ENCODE data around the gene DMWD. TPM values are rescaled to one million over a fixed set of nuclear protein-coding genes. Genes with fewer than 3 reads are reported as not detected.
"Not testable (repeated sequence)": the region's sequence is repeated elsewhere in the genome, so short reads cannot be mapped to it uniquely, and the experiment has no call there.

DMWD gene
- total RNA-seq, 4 donors from 2014 or later: 9.1 to 32.2 (median 23.5) TPM

DNA sequence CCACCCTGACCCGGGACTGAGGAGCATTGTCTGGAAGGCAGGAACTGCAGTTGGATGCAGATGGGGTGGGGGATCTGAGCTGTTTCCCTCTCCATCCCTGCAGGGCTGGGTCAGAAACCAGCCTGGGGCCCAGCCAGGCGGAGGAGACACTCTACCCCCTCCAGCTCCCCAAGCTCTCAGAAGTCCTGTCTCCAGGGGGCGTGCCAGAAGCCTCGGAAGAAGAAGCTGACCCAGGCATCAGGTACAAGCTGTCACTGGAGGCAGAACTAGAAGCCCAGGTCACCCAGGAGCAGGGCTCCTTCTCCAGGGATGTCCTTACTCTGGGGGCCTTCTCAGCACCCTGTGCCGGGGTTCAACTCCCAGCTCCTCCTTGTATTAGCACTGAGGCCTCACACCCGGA lies 39.1 kb downstream of the DMWD start:
- DNase-seq: no peak
- Histone ChIP-seq H3K4me1 (peaks cover 0 to 6% (median 0%) of the 10 kb centered on the region in 3 donors), H3K27ac (no peak overlapping the region), H3K36me3 (no peaks in the 10 kb centered on the region), H3K9me3 (no peaks in the 10 kb centered on the region), H3K27me3 (peaks cover 0 to under 1% (median 0%) of the 10 kb centered on the region in 4 donors), H3K4me3 (no peak overlapping the region)
- WGBS, 2 donors: 73 to 100% methylated on average over 2 to 3 of the region's 6 CpGs
- intact Hi-C loops (cut with DNase I): no loop called here
- TF ChIP-seq POLR2A (IDR thresholded peaks at IDR 0.05): no peak
- TF ChIP-seq, protein P1, sequence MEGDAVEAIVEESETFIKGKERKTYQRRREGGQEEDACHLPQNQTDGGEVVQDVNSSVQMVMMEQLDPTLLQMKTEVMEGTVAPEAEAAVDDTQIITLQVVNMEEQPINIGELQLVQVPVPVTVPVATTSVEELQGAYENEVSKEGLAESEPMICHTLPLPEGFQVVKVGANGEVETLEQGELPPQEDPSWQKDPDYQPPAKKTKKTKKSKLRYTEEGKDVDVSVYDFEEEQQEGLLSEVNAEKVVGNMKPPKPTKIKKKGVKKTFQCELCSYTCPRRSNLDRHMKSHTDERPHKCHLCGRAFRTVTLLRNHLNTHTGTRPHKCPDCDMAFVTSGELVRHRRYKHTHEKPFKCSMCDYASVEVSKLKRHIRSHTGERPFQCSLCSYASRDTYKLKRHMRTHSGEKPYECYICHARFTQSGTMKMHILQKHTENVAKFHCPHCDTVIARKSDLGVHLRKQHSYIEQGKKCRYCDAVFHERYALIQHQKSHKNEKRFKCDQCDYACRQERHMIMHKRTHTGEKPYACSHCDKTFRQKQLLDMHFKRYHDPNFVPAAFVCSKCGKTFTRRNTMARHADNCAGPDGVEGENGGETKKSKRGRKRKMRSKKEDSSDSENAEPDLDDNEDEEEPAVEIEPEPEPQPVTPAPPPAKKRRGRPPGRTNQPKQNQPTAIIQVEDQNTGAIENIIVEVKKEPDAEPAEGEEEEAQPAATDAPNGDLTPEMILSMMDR (IDR thresholded peaks at IDR 0.05): no peak

DNA sequence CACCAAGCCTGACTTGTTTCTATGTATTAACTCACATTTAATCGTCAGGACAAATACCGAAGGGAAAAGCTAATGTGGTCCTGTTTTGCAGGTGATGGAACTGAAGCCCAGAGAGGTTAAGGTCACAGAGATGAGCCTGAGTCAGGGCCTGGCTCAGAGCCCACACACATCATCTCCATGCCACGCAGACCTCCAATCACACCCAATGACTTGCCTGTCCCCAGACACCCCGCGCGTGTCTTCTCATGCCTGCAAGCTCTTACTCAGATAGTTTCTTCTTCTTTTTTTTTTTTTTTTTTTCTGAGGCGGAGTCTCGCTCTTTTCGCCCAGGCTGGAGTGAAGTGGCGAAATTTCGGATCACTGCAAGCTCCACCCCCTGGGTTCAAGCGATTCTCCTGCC lies 40.0 kb downstream of the DMWD start:
- no peaks in the 10 kb centered on the region for H3K36me3 ChIP-seq
- peaks cover 0 to 6% (median 0%) of the 10 kb centered on the region in 3 donors for H3K4me1 ChIP-seq
- H3K9me3 ChIP-seq: no peaks in the 10 kb centered on the region
- intact Hi-C loops (cut with DNase I): no loop called here
- 20 to 57% methylated on average over 10 to 12 of the region's 12 CpGs for WGBS, 2 donors
- H3K27me3 ChIP-seq: no peaks in the 10 kb centered on the region
- TF ChIP-seq, protein P1 (IDR thresholded peaks at IDR 0.05): no peak
- TF ChIP-seq POLR2A (IDR thresholded peaks at IDR 0.05): no peak
- H3K4me3 ChIP-seq: no peak overlapping the region
- DNase-seq: no peak
- peak overlapping the region in 1 of 4 donors; percentile 46 for H3K27ac ChIP-seq

DNA sequence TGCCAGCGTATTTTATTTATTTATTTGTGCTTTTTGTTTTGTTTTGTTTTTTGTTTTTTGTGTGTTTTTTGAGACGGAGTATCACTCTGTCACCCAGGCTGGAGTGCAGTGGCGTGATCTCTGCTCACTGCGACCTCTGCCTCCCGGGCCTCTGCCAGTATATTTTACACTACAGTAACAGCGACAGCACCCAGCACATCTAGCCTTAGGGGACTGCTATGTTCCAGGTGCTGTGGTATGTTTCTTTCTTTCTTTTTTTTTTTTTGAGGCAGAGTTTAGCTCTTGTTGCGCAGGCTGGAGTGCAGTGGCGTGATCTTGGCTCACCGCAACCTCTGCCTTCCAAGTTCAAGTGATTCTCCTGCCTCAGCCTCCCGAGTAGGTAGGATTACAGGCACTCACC lies 41.2 kb downstream of the DMWD start:
- intact Hi-C loops (cut with DNase I); H3K9me3 ChIP-seq; H3K4me3 ChIP-seq; H3K27ac ChIP-seq; DNase-seq; H3K36me3 ChIP-seq; H3K27me3 ChIP-seq; H3K4me1 ChIP-seq: not testable (repeated sequence)
- whole genome bisulfite sequencing, 2 donors: 84 to 85% methylated on average over 10 of the region's 10 CpGs

DNA sequence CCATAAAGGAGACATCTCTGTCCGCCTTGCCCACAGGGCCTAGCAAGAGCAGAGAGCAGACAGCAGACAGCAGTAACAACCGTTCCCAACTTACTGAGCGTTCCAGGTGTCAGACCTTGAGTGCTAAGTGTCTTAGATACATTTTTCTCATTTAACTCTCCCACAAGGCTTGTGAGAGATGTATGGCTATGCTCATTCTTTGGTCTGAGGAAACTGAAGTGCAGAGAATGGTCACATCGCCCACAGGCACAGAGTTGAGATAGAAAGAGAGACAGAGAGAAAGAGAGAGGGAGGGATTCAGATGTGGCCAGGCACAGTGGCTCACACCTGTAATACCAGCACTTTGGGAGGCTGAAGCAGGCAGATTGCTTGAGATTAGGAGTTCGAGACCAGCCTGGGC lies 45.1 kb downstream of the DMWD start:
- DNase-seq: no peak
- Histone ChIP-seq H3K36me3 (no peaks in the 10 kb centered on the region), H3K27ac (no peak overlapping the region), H3K27me3 (peaks cover 0 to 4% (median 0%) of the 10 kb centered on the region in 4 donors), H3K4me3 (no peak overlapping the region), H3K4me1 (peaks cover 0 to 5% (median 0%) of the 10 kb centered on the region in 3 donors), H3K9me3 (no peaks in the 10 kb centered on the region)
- intact Hi-C loops (cut with DNase I): no loop called here
- WGBS, 2 donors: 80 to 83% methylated on average over 2 to 4 of the region's 5 CpGs
- no peak for TF ChIP-seq POLR2A (IDR thresholded peaks at IDR 0.05)
- TF ChIP-seq, protein P1 (IDR thresholded peaks at IDR 0.05): no peak

DNA sequence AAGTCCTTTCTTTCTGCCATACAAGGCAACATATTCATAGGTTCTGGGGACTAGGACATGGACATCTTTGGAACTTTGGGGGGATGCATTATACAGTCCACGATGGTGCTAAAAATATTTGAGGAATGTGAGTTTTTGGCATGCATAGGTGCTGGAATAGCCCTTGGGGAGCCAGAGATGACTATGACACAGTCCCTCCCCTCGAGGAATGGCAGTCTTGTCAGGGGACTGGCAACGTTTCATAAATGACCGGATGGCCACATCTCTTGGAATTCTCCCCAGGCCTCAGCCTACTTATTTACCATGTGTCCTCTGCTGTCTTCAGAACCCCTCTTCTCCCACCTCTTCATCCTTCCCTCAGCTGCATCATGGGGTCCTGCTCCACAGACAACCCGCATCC lies 45.8 kb downstream of the DMWD start:
- DNase-seq: no peak
- no peak for TF ChIP-seq POLR2A (IDR thresholded peaks at IDR 0.05)
- TF ChIP-seq, protein P1 (IDR thresholded peaks at IDR 0.05): no peak
- H3K27ac ChIP-seq: no peak overlapping the region
- no peaks in the 10 kb centered on the region for H3K36me3 ChIP-seq
- no peaks in the 10 kb centered on the region for H3K4me1 ChIP-seq
- no peak overlapping the region for H3K4me3 ChIP-seq
- H3K27me3 ChIP-seq: peaks cover 0 to 11% (median 0%) of the 10 kb centered on the region in 4 donors
- H3K9me3 ChIP-seq: no peaks in the 10 kb centered on the region
- intact Hi-C loops (cut with DNase I): no loop called here
- WGBS, 2 donors: 73% methylated on average over 5 of the region's 5 CpGs

DNA sequence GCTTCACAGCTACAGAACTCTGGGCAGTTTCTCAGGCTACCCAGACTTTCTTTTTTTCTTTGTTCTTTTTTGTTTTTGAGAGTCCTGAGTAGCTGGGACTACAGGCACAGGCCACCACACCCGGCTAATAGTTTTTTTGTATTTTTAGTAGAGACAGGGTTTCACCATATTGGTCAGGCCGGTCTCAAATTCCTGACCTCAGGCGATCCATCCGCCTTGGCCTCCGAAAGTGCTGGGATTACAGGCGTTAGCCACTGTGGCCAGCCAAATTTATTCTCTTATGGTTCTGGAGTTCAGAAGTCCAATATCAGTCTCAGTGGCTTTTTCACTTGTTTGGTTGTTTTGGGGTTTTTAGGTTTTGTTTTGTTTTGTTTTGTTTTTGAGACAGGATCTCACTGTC lies 47.0 kb downstream of the DMWD start:
- TF ChIP-seq, protein P1 (IDR thresholded peaks at IDR 0.05): no peak
- TF ChIP-seq POLR2A (IDR thresholded peaks at IDR 0.05): no peak
- WGBS, 2 donors: 84 to 85% methylated on average over 6 of the region's 6 CpGs
- Histone ChIP-seq H3K4me3 (no peak overlapping the region), H3K4me1 (no peaks in the 10 kb centered on the region), H3K36me3 (no peaks in the 10 kb centered on the region), H3K9me3 (no peaks in the 10 kb centered on the region), H3K27ac (no peak overlapping the region), H3K27me3 (peaks cover 0 to 11% (median 0%) of the 10 kb centered on the region in 4 donors)
- intact Hi-C loops (cut with DNase I): no loop called here
- DNase-seq: no peak
